T-helper 2 cell treated with Interferon-gamma antibody and Interleukin-4, amounts not matched to agents 100 ng/mL and 5 ng/mL, for 36 hours (primary cell): ENCODE measurements around the gene ABCG1. TPM values are rescaled to one million over a fixed set of nuclear protein-coding genes. Genes with fewer than 3 reads are reported as not detected.
"Not testable (repeated sequence)": the region's sequence is repeated elsewhere in the genome, so short reads cannot be mapped to it uniquely, and the experiment has no call there.

Experiments used
- intact Hi-C: fragments of 100-400 bp; cut with micrococcal nuclease; formaldehyde crosslinking; loops from one replicate; pipeline ENCODE4 v1.15.1; 2023
- total RNA-seq: library from RNA; stranded (reverse); gene quantifications from 2 replicates; pipeline ENCODE4 v1.2.3, GENCODE V29; 2022

The ABCG1 gene
- total RNA-seq, 1 donor from 2014 or later = 11.3 TPM

- intact Hi-C loops = no loop called here
Measured at GRCh38 chr21:42286416-42286815, 67.5 kb downstream of the ABCG1 start.

GRCh38 chr21:42287193-42288083 lies 68.5 kb downstream of the ABCG1 start:
- intact Hi-C loops = no loop called here

GRCh38 chr21:42288962-42289361 lies 70.0 kb downstream of the ABCG1 start:
- intact Hi-C loops = no loop called here

GRCh38 chr21:42289926-42290325 lies 71.0 kb downstream of the ABCG1 start:
- intact Hi-C loops = no loop called here

DNA sequence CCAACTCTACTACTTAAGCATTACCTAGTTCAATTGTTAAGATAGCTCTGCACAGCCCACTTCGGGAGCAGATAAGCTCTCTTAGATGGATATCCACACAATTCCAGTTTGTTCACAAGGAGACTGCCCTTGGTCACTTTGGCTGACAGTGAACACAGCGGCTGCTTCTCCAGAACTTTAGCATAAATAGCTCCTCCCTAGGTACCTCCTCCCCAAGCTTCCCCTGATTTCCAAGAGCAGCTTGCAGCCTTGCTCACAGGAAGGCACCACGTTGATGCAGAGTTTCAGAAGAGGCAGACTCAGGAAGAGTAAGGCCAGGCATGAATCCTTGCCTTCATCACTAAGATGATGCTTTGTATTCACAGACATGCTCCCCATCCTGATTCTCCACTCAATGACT lies 71.6 kb downstream of the ABCG1 start:
- intact Hi-C loops = no loop called here

DNA sequence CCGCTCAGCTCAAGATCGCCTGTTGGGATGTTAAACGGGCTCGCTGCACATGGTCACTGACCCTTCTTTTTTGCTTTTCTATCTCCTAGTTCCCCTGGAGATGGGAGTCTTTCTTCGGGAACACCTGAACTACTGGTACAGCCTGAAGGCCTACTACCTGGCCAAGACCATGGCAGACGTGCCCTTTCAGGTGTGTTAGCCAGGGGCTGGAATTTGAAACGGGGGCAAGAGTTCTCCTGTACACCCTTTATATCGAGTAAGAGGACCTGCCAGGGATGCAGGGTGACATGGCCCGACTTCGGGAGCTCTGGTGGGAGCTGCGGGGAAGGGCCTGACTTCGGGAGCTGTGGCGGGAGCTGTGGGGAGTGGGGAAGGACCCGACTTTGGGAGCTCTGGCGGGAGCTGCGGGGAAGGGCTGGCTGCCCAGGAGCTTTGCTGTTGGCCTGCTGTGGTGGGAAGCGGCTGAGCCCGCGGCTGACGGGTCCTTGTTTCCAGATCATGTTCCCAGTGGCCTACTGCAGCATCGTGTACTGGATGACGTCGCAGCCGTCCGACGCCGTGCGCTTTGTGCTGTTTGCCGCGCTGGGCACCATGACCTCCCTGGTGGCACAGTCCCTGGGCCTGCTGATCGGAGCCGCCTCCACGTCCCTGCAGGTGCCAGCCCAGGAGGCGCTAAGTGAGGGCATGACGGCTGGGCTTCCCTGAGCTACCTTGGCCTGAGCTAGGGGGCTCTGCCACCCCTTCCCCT lies 72.2 kb downstream of the ABCG1 start:
- intact Hi-C loops = no loop called here

- intact Hi-C loops = no loop called here
Measured at GRCh38 chr21:42291751-42292562, 73.0 kb downstream of the ABCG1 start.

- intact Hi-C loops = not testable (repeated sequence)
Measured at GRCh38 chr21:42292563-42293142, 73.7 kb downstream of the ABCG1 start.

DNA sequence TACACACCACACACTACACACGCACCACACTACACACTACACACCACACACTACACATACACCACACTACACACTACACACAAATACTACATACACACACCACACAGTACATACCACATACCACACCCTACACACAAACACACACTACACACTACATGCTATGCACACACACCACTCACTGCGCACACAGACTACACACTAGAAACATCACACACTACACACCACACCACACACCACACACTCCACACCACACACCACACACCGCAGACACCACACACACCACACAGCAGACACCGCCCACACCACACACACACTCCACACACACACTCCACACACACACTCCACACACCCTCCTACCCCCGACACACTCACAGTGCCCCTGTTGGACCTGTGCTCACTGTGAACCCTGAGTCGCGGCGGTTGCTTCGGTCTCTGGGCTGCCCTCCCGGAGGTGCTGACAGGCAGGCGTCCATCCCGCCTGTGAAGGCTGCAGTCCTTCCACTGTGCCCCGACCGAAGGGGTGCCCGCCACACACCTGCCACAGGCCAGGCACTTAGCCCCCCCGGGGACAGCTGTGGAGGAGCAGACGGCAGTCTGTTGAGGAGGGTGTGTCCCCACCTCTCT lies 74.8 kb downstream of the ABCG1 start:
- intact Hi-C loops = no loop called here

DNA sequence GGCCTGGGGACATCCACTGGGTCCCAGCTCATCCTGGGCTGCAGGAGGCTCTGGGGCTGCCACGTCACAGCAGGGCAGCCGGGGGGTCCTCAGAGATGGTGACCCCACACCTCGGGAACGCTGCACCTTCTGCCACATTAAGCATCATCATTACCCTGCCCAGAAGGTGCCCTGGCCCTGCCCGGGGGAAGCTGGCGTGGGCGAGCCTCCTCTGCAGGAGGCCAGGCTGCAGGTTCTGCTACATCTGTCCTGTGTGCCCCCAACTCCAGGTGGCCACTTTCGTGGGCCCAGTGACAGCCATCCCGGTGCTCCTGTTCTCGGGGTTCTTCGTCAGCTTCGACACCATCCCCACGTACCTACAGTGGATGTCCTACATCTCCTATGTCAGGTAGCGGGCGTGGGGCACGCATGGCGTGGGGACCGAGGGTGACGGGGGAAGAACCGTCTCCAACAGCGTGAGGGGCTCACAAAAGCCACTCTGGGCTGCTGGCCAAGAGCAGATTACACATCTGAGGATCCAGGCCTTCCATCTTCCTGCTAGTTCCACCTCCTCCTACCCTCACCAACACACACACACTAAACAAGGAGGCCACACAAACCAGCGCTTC lies 75.4 kb downstream of the ABCG1 start:
- intact Hi-C loops = no loop called here

GRCh38 chr21:42295845-42296244 lies 76.9 kb downstream of the ABCG1 start:
- intact Hi-C loops = no loop called here

DNA sequence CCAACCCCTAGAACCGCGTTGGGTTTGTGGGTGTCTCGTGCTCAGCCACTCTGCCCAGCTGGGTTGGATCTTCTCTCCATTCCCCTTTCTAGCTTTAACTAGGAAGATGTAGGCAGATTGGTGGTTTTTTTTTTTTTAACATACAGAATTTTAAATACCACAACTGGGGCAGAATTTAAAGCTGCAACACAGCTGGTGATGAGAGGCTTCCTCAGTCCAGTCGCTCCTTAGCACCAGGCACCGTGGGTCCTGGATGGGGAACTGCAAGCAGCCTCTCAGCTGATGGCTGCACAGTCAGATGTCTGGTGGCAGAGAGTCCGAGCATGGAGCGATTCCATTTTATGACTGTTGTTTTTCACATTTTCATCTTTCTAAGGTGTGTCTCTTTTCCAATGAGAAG lies 77.6 kb downstream of the ABCG1 start:
- intact Hi-C loops = no loop called here

- intact Hi-C loops = no loop called here
Measured at GRCh38 chr21:42297377-42297776, 78.4 kb downstream of the ABCG1 start.

DNA sequence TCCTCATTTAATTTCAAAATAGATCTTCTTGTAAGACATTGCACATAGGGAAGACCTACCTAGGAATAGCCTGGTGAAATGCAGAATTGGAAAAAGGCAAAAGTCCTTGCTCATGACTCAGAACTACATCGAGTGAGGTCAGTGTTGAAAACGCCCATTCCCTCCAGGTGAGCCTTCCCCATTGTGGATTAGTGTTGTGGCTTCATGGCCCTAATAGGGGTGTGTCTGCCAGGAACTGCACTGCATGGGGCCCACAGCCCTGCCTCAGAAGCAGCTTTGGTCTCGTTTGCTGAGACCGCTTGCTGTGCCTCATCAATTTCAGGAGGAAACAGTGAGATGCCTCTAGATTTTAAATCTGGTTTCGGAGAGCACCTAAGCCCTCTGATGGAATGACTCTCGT lies 79.3 kb downstream of the ABCG1 start:
- intact Hi-C loops = no loop called here

GRCh38 chr21:42298657-42299056 lies 79.7 kb downstream of the ABCG1 start:
- intact Hi-C loops = no loop called here

DNA sequence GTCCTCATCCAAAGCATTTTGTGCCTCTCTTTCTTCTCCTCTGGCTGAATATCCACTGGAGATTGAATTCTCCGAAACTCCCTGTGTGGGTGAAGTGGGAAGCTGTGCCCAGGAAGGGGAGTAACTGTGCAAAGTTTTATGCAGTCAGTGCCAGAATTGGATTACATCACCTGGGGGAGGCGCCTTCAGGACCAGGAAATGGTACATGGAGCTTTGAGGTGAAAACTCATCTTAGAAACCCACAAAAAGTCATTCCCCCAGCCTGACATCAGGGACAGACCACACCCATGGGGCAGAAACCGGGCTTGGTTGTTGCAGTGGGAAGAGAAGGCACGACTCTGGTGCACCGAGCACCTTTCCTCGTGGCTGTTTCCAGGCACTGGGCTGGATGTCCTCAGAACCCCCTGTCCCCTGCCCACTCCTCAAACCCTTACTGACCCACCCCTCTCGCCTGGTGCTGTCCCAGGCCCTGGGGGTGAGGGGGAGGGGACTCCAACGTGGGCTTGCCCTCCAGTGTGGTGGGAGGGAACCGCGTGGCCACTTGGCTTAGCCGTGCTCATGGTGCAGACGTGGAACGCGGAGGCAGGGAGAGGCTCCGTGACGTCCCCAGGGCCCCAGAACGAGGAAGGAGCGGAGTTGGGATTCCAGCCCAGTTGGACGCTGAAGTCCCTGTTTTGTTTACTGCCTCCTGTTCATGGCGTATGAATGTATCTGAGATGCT lies 80.5 kb downstream of the ABCG1 start:
- intact Hi-C loops = no loop called here

- intact Hi-C loops = no loop called here
Measured at GRCh38 chr21:42300045-42300583, 81.2 kb downstream of the ABCG1 start.

DNA sequence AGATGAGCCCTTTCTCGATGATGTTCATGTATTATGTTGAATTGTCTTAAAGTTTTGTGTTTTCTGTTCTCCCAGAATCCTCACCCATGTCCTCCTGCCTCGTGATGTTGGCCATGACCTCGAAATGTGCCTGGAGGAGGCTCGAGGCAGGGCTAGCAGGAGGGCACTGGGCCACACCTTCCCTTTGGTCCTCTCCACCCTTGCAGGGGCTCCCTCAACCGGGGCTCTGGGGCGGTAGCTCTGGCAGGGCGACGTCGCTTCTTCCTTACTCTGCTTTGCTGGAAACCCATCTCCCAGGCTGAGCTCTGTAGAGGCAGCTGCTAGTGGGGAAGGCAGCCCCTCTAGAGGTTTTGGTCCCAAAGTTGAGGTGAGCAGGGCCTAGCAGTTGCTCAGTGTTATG lies 82.0 kb downstream of the ABCG1 start:
- intact Hi-C loops = no loop called here

DNA sequence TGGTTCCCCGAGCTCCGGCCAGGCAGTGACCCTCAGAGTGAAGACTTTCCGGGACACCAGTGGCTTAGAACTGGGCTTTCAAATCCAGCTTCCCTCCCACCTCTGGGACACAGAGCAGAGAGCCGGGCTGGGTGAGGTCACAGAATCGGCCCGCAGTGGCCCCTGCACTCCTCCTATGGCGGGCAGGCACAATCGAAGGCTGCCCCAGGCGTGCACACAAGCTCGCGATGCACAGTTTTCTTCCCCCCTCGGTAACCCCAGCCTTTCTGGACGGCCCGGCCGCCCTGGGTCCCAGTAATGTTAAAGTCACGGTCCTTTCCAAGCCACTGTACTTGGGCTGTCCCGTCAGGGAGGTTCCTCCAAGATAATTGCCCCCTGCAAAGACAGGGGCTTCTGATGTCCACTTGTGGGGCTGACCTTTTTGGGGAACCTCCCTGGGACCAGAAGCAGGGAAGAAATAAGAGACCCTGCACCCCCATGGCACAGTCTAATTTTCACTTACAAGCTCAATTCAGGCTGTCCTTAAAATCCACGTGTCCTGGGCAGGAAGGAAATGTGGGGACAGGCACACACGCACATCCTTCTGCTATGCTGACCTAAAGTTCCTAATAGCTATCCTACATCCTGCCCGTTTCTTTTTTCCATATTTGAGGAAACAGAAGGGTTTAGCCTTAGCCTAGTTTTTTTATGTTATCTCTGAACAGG lies 82.6 kb downstream of the ABCG1 start:
- intact Hi-C loops = no loop called here
